Breast epithelium (tissue), 4 donors: Measurements from ENCODE around the gene ADAMTS17. TPM values are rescaled to one million over a fixed set of nuclear protein-coding genes. Genes with fewer than 3 reads are reported as not detected.
A peak's percentile ranks its signal among the peaks of the same experiment; 100 is the strongest.

Experiments used
- DNase-seq, 2 donors: peaks; one replicate each; pipeline ENCODE4 v3.0.0-alpha.2; 2019; ENCODE audit warnings: low spot score in 2 of 2
- H3K27ac ChIP-seq, 2 donors: fragments of 200-600 bp; sonication (generic) in 1 of 2; one replicate each; pipeline ENCODE4 v1.5.1; 2016 to 2019; ENCODE audit warnings: mild to moderate bottlenecking in 1 of 2
- H3K27me3 ChIP-seq, 2 donors: fragments of 200-600 bp; sonication (generic) in 1 of 2; one replicate each; pipeline versions ENCODE4 v1.5.1 to v1.6.0; 2017 to 2019; ENCODE audit warnings: control low read depth in 1 of 2, mild to moderate bottlenecking in 1 of 2
- H3K36me3 ChIP-seq: fragments of 200-600 bp; one replicate; pipeline ENCODE4 v1.5.1; 2019
- H3K4me1 ChIP-seq, 2 donors: fragments of 200-600 bp; sonication (generic); one replicate each; pipeline ENCODE4 v1.5.1; 2016 to 2019; ENCODE audit warnings: control low read depth in 1 of 2
- H3K4me3 ChIP-seq, 3 donors: fragments of 200-600 bp; sonication (generic); 1 replicate in 2 of 3; 2 replicates in 1 of 3; pipeline ENCODE4 v1.5.1; 2016 to 2019; ENCODE audit warnings: mild to moderate bottlenecking in 3 of 3, moderate library complexity in 2 of 3
- H3K9me3 ChIP-seq, 2 donors: fragments of 200-600 bp; sonication (generic) in 1 of 2; one replicate each; pipeline ENCODE4 v1.5.1; 2016 to 2019; ENCODE audit warnings: control low read depth in 1 of 2
- CTCF ChIP-seq, 3 donors: fragments of 450-650 bp; IDR thresholded peaks; one replicate each; pipeline ENCODE4 v1.5.1; 2016 to 2017; ENCODE audit warnings: antibody characterized with exemption in 3 of 3, mild to moderate bottlenecking in 3 of 3, moderate library complexity in 3 of 3
- POLR2A ChIP-seq: fragments of 450-650 bp; IDR thresholded peaks from one replicate; pipeline ENCODE4 v1.6.1; 2016; ENCODE audit warnings: antibody characterized with exemption, mild to moderate bottlenecking, moderate library complexity
- POLR2AphosphoS5 ChIP-seq, 3 donors: sonication (generic); formaldehyde crosslinking; IDR thresholded peaks; one replicate each; pipeline ENCODE4 v1.6.1; 2017; ENCODE audit warnings: antibody characterized with exemption in 3 of 3
- intact Hi-C: fragments of 100-400 bp; cut with DNase I; formaldehyde crosslinking; loops from one replicate; pipeline ENCODE4 v1.15.1; 2023; ENCODE audit warnings: low total_unique reads
- total RNA-seq, 3 donors: library from RNA; depleted of rRNA; stranded (reverse); fragments of >200 nt; gene quantifications; one replicate each; pipeline ENCODE4 v1.1.0, GENCODE V29; 2016

The ADAMTS17 gene
- total RNA-seq, 3 donors from 2014 or later, result 5.1 to 8.0 (median 5.9) TPM

GRCh38 chr15:99955532-99955931, 386.2 kb downstream of the ADAMTS17 start:
- H3K27me3 ChIP-seq, result no peaks in the 10 kb centered on the region
- TF ChIP-seq CTCF (IDR thresholded peaks at IDR 0.05) (no peak), POLR2AphosphoS5 (IDR thresholded peaks at IDR 0.05) (no peak), POLR2A (no peak)
- no peaks in the 10 kb centered on the region for H3K4me1 ChIP-seq
- DNase-seq, result peak; percentile 3 to 19
- intact Hi-C loops, result no loop called here
- no peak overlapping the region for H3K27ac ChIP-seq
- no peak overlapping the region for H3K4me3 ChIP-seq
- H3K9me3 ChIP-seq, result no peaks in the 10 kb centered on the region
- H3K36me3 ChIP-seq, result no peaks in the 10 kb centered on the region

- TF ChIP-seq POLR2A (no peak), CTCF (IDR thresholded peaks at IDR 0.05) (no peak), POLR2AphosphoS5 (IDR thresholded peaks at IDR 0.05) (no peak)
- Histone ChIP-seq H3K27ac (peak overlapping the region in 1 of 2 donors; percentile 57), H3K4me1 (no peaks in the 10 kb centered on the region), H3K9me3 (no peaks in the 10 kb centered on the region), H3K4me3 (no peak overlapping the region), H3K27me3 (no peaks in the 10 kb centered on the region), H3K36me3 (no peaks in the 10 kb centered on the region)
- intact Hi-C loops, result no loop called here
- peak; percentile 7 to 28 for DNase-seq
Measured at GRCh38 chr15:99955181-99955525, 386.6 kb downstream of the ADAMTS17 start.

- peak overlapping the region in 1 of 2 donors; percentile 57 for H3K27ac ChIP-seq
- no peak for TF ChIP-seq POLR2A
- no peak for TF ChIP-seq POLR2AphosphoS5 (IDR thresholded peaks at IDR 0.05)
- TF ChIP-seq CTCF (IDR thresholded peaks at IDR 0.05), result no peak
- H3K9me3 ChIP-seq, result no peaks in the 10 kb centered on the region
- intact Hi-C loops, result no loop called here
- no peaks in the 10 kb centered on the region for H3K4me1 ChIP-seq
- no peak overlapping the region for H3K4me3 ChIP-seq
- peak in 1 of 2 donors; percentile 18 for DNase-seq
- no peaks in the 10 kb centered on the region for H3K27me3 ChIP-seq
- H3K36me3 ChIP-seq, result no peaks in the 10 kb centered on the region
Measured at GRCh38 chr15:99954361-99955180, 387.2 kb downstream of the ADAMTS17 start.

DNA sequence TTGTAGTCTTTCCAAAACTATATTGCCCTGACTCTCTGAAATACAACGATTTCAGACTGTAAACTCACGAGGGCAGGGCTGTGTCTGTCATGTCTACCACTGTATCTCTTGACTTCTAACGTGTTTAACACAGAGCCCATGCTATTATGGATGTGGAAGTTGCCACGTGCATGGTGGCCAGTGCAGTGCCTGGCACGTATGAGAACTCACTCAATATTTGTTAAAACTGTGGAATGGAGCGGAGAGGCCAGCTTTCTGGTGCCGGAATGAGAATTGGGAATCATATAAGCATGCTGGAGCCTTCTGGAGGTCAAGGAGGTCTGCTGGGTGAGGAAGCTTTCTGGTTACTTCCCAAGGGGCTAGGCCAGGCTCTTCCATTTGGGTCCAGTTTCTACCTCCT, 387.9 kb downstream of the ADAMTS17 start:
- no peak overlapping the region for H3K4me3 ChIP-seq
- TF ChIP-seq POLR2A, result no peak
- TF ChIP-seq CTCF (IDR thresholded peaks at IDR 0.05), result no peak
- no peak for TF ChIP-seq POLR2AphosphoS5 (IDR thresholded peaks at IDR 0.05)
- H3K27me3 ChIP-seq, result no peaks in the 10 kb centered on the region
- no peaks in the 10 kb centered on the region for H3K36me3 ChIP-seq
- H3K9me3 ChIP-seq, result no peaks in the 10 kb centered on the region
- DNase-seq, result no peak
- H3K4me1 ChIP-seq, result no peaks in the 10 kb centered on the region
- intact Hi-C loops, result no loop called here
- H3K27ac ChIP-seq, result peak overlapping the region in 1 of 2 donors; percentile 57

DNA sequence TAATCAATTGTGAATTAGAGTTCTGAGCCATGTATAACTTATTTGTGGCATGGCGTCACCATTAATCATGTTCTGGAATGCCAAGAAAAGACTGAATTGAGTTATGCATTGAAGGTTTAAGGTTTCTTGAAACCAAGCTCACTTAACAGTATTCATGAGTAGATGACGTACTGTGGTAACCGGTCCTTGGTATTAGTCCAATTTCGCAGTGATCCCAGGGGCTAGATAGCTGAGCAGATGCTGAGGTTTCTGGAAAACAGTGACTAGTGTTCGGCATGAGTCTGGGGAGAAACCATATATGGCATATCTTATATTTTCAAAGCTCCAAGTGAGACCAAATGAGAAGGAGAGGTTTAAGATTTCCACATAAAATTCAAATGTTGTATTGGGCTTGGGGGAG, 390.3 kb downstream of the ADAMTS17 start:
- Histone ChIP-seq H3K27ac (no peak overlapping the region), H3K4me3 (no peak overlapping the region), H3K36me3 (no peaks in the 10 kb centered on the region), H3K9me3 (peaks cover 0 to 7% of the 10 kb centered on the region in 2 donors), H3K27me3 (no peaks in the 10 kb centered on the region), H3K4me1 (no peaks in the 10 kb centered on the region)
- intact Hi-C loops, result no loop called here
- no peak for DNase-seq
- TF ChIP-seq POLR2AphosphoS5 (IDR thresholded peaks at IDR 0.05) (no peak), POLR2A (no peak), CTCF (IDR thresholded peaks at IDR 0.05) (no peak)
